T47D (cell line): ENCODE measurements around the gene HORMAD2.
"Not testable (repeated sequence)": the region's sequence is repeated elsewhere in the genome, so short reads cannot be mapped to it uniquely, and the experiment has no call there.

ENCODE experiments used
- DNase-seq, 2 experiments: peaks; one replicate each; pipeline versions ENCODE4 v3.0.0 to v3.0.0-alpha.2; 2011 to 2012; ENCODE audit warnings: low read depth in 1 of 2, low spot score in 1 of 2
- JUND ChIP-seq: IDR thresholded peaks from 2 replicates; pipeline ENCODE4 v1.6.1; 2012; ENCODE audit warnings: low read depth
- in situ Hi-C: cut with HindIII; loops from 2 replicates; pipeline ENCODE4 v1.10.0; 2016; ENCODE audit warnings: low sequenced_read_pairs, low pct_unique_long_range_greater_than_20kb

Gene HORMAD2

GRCh38 chr22:30044881-30045493, 35.3 kb upstream of the HORMAD2 start:
- DNase-seq, result no peak
- in situ Hi-C loops, result no loop called here
- TF ChIP-seq JUND, result no peak

GRCh38 chr22:30045494-30045887, 34.8 kb upstream of the HORMAD2 start:
- in situ Hi-C loops, result no loop called here
- no peak for TF ChIP-seq JUND
- DNase-seq, result no peak

GRCh38 chr22:30045901-30046715, 34.2 kb upstream of the HORMAD2 start:
- DNase-seq, result no peak
- in situ Hi-C loops, result no loop called here
- no peak for TF ChIP-seq JUND

- in situ Hi-C loops, result no loop called here
- no peak for TF ChIP-seq JUND
- no peak for DNase-seq
Measured at GRCh38 chr22:30046716-30047363, 33.4 kb upstream of the HORMAD2 start.

GRCh38 chr22:30047364-30047738, 32.9 kb upstream of the HORMAD2 start:
- no peak for TF ChIP-seq JUND
- DNase-seq, result peak in 1 of 2 experiments; percentile 24
- in situ Hi-C loops, result no loop called here

- in situ Hi-C loops, result no loop called here
- no peak for DNase-seq
- no peak for TF ChIP-seq JUND
Measured at GRCh38 chr22:30048681-30049080, 31.6 kb upstream of the HORMAD2 start.

GRCh38 chr22:30054067-30054763, 26.0 kb upstream of the HORMAD2 start:
- no peak for TF ChIP-seq JUND
- no peak for DNase-seq
- in situ Hi-C loops, result no loop called here

- no peak for TF ChIP-seq JUND
- DNase-seq, result peak in 1 of 2 experiments; percentile 32
- in situ Hi-C loops, result no loop called here
Measured at GRCh38 chr22:30054764-30055069, 25.5 kb upstream of the HORMAD2 start.

GRCh38 chr22:30056015-30056414, 24.2 kb upstream of the HORMAD2 start:
- in situ Hi-C loops, result no loop called here
- DNase-seq, result no peak
- TF ChIP-seq JUND, result no peak

- DNase-seq, result no peak
- in situ Hi-C loops, result no loop called here
- TF ChIP-seq JUND, result no peak
Measured at GRCh38 chr22:30057375-30057774, 22.9 kb upstream of the HORMAD2 start.

GRCh38 chr22:30059346-30060020, 20.8 kb upstream of the HORMAD2 start:
- DNase-seq, in situ Hi-C loops: not testable (repeated sequence)

- in situ Hi-C loops, DNase-seq: not testable (repeated sequence)
Measured at GRCh38 chr22:30061094-30061493, 19.2 kb upstream of the HORMAD2 start.

- in situ Hi-C loops, result no loop called here
Measured at GRCh38 chr22:30062259-30062658, 18.0 kb upstream of the HORMAD2 start.

More at GRCh38 chr22:30062259-30062658, 18.0 kb upstream of the HORMAD2 start:
- DNase-seq, result no peak
- TF ChIP-seq JUND, result no peak
